HL-60 (cell line): Measurements from ENCODE around the gene MAN2B1.

Experiments used
- DNase-seq, 2 experiments: peaks; one replicate each; pipeline ENCODE4 v3.0.0-alpha.2; 2010 to 2020; ENCODE audit warnings: low read depth in 1 of 2, low spot score in 1 of 2
- H3K27ac ChIP-seq: fragments of 250-450 bp; sonication (Bioruptor Pico); replicated peaks from 2 replicates; pipeline ENCODE4 v1.5.1; 2020; ENCODE audit warnings: mild to moderate bottlenecking, moderate library complexity
- H3K27me3 ChIP-seq: fragments of 250-450 bp; sonication (Bioruptor Pico); 2 replicates; pipeline ENCODE4 v1.5.1; 2021; ENCODE audit warnings: mild to moderate bottlenecking, moderate library complexity; ENCODE audit not compliant: insufficient read depth, poor library complexity, severe bottlenecking
- H3K4me3 ChIP-seq: replicated peaks from 2 replicates; pipeline ENCODE4 v1.5.1; 2011; ENCODE audit warnings: mild to moderate bottlenecking, control low read depth, low read length; ENCODE audit not compliant: insufficient read depth
- CTCF ChIP-seq: IDR thresholded peaks from one replicate; pipeline ENCODE4 v1.5.1; 2011; ENCODE audit warnings: low read length, control low read depth, inconsistent platforms; ENCODE audit not compliant: insufficient read depth
- GABPA ChIP-seq: IDR thresholded peaks from 2 replicates; pipeline ENCODE4 v1.6.1; 2012; ENCODE audit warnings: low read depth
- POLR2AphosphoS5 ChIP-seq: IDR thresholded peaks from 2 replicates; pipeline ENCODE4 v1.6.1; 2012; ENCODE audit warnings: low read depth
- REST ChIP-seq: IDR thresholded peaks from 2 replicates; pipeline ENCODE4 v1.6.1; 2012; ENCODE audit warnings: low read depth; ENCODE audit not compliant: insufficient replicate concordance
- SPI1 ChIP-seq: IDR thresholded peaks from 2 replicates; pipeline ENCODE4 v1.6.1; 2012; ENCODE audit warnings: low read depth, mild to moderate bottlenecking, borderline replicate concordance

Gene MAN2B1

GRCh38 chr19:12689012-12689411, 22.5 kb upstream of the MAN2B1 start:
- no peak for TF ChIP-seq SPI1
- TF ChIP-seq CTCF: no peak
- no peak for TF ChIP-seq REST
- TF ChIP-seq POLR2AphosphoS5: no peak
- TF ChIP-seq GABPA: no peak
- Histone ChIP-seq H3K27me3 (no peaks in the 10 kb centered on the region), H3K27ac (no peak overlapping the region), H3K4me3 (no peak overlapping the region)
- DNase-seq: no peak

- TF ChIP-seq SPI1 (no peak), GABPA (no peak), REST (no peak), CTCF (no peak), POLR2AphosphoS5 (no peak)
- Histone ChIP-seq H3K27ac (no peak within 1 kb of the TSS), H3K4me3 (no peak within 1 kb of the TSS), H3K27me3 (no peaks in the 10 kb centered on the region)
- DNase-seq: no peak
Observed at GRCh38 chr19:12687496-12688196, 21.1 kb upstream of the MAN2B1 start, which contains the start of gene GNG14. TSS of gene GNG14 (plus strand) at chr19:12687998. CDS start at chr19:12688049, 51 bp downstream.

GRCh38 chr19:12685831-12686230, 19.3 kb upstream of the MAN2B1 start:
- Histone ChIP-seq H3K27ac (no peak overlapping the region), H3K4me3 (no peak overlapping the region), H3K27me3 (no peaks in the 10 kb centered on the region)
- no peak for TF ChIP-seq CTCF
- TF ChIP-seq REST: no peak
- TF ChIP-seq SPI1: no peak
- no peak for TF ChIP-seq GABPA
- no peak for TF ChIP-seq POLR2AphosphoS5
- no peak for DNase-seq
